Spleen (tissue), 11 donors: ENCODE data around the gene ITCH. TPM values are rescaled to one million over a fixed set of nuclear protein-coding genes. Genes with fewer than 3 reads are reported as not detected.
A peak's percentile ranks its signal among the peaks of the same experiment; 100 is the strongest.

Experiments
- DNase-seq: peaks from one replicate; pipeline ENCODE4 v3.0.0-alpha.2; 2020
- H3K27ac ChIP-seq, 8 donors: fragments of 200-600 bp; sonication (generic) in 7 of 8; 1 replicate in 4 of 8; 2 replicates in 4 of 8; pipeline versions ENCODE4 v1.5.0 to v1.8.0; 2016 to 2021; ENCODE audit warnings: inconsistent platforms in 4 of 8, mild to moderate bottlenecking in 4 of 8, moderate library complexity in 1 of 8
- H3K27me3 ChIP-seq, 7 donors: fragments of 200-600 bp; sonication (generic) in 6 of 7; replicated peaks in 1 of 7; 1 replicate in 4 of 7; 2 replicates in 3 of 7; pipeline versions ENCODE4 v1.5.0 to v1.8.0; 2016 to 2021; ENCODE audit warnings: inconsistent platforms in 3 of 7, mild to moderate bottlenecking in 1 of 7
- H3K36me3 ChIP-seq, 6 donors: fragments of 200-600 bp; sonication (generic) in 5 of 6; 1 replicate in 4 of 6; 2 replicates in 2 of 6; pipeline versions ENCODE4 v1.5.0 to v1.8.0; 2016 to 2021; ENCODE audit warnings: inconsistent platforms in 2 of 6
- H3K4me1 ChIP-seq, 6 donors: fragments of 200-600 bp; sonication (generic) in 5 of 6; 1 replicate in 3 of 6; 2 replicates in 3 of 6; pipeline versions ENCODE4 v1.5.0 to v1.8.0; 2016 to 2021; ENCODE audit warnings: inconsistent platforms in 3 of 6
- H3K4me3 ChIP-seq, 8 donors: fragments of 200-600 bp; sonication (generic) in 7 of 8; 1 replicate in 4 of 8; 2 replicates in 4 of 8; pipeline versions ENCODE4 v1.5.0 to v1.8.0; 2016 to 2021; ENCODE audit warnings: inconsistent platforms in 4 of 8, mild to moderate bottlenecking in 4 of 8, moderate library complexity in 2 of 8
- H3K9me3 ChIP-seq, 8 donors: fragments of 200-600 bp; sonication (generic) in 7 of 8; 1 replicate in 4 of 8; 2 replicates in 4 of 8; pipeline versions ENCODE4 v1.5.0 to v1.8.0; 2016 to 2021; ENCODE audit warnings: inconsistent platforms in 4 of 8
- POLR2A ChIP-seq, 3 donors: fragments of 450-650 bp; IDR thresholded peaks; one replicate each; pipeline ENCODE4 v1.5.1; 2017; ENCODE audit warnings: antibody characterized with exemption in 3 of 3, mild to moderate bottlenecking in 1 of 3
- POLR2AphosphoS5 ChIP-seq, 3 donors: sonication (generic); formaldehyde crosslinking; IDR thresholded peaks; one replicate each; pipeline ENCODE4 v1.5.1; 2017; ENCODE audit warnings: antibody characterized with exemption in 3 of 3
- WGBS, 5 donors: extraction: QIAGEN DNeasy Blood & Tissue Kit in 3 of 5; methylation state at CpG; one replicate each; pipeline versions ENCODE4 v1.1.5 to v1.1.7; 2013 to 2018; 5-methylcytosine and 5-hydroxymethylcytosine counted together
- intact Hi-C: fragments of 100-400 bp; cut with DNase I; formaldehyde crosslinking; loops from one replicate; pipeline ENCODE4 v1.15.0; 2023; ENCODE audit warnings: low total_unique reads
- polyA plus RNA-seq, 3 donors: library from polyadenylated mRNA; stranded (reverse); fragments of 200-250 nt; gene quantifications; one replicate each; pipeline ENCODE4 v1.2.1, GENCODE V29; 2013
- total RNA-seq, 7 donors: library from RNA; depleted of rRNA in 3 of 7; stranded (reverse); fragments of >200 nt in 3 of 7; fragmentation: NEBNext Ultra II Directional in 4 of 7; extraction: Animal tissue kit (Norgen Biotek cat#: 25700) in 4 of 7; gene quantifications; one replicate each; pipeline versions ENCODE4 v1.1.0 to v1.2.1, GENCODE V29; 2016 to 2021
- TF ChIP-seq, protein P1 (sequence below), 11 experiments: fragments of 200-600 bp in 7 of 11; fragments of 450-650 bp in 4 of 11; sonication (generic) in 4 of 11; IDR thresholded peaks in 8 of 11; conservative IDR thresholded peaks in 3 of 11; 1 replicate in 7 of 11; 2 replicates in 4 of 11; pipeline versions ENCODE4 v1.4.0 to v1.8.0; 2016 to 2021; ENCODE audit warnings: antibody characterized with exemption in 11 of 11, inconsistent platforms in 4 of 11, mild to moderate bottlenecking in 1 of 11
- donor health status: healthy with polysubstance abuse.
- donor health status: DM: no; HTN: no; CAD: no; lungs with moderate emphysema.
- donor health status: DM: no; HTN: no; CAD: no.
- donor health status: Bipolar disorder and iron deficiency.
- donor health status: healthy.
- donor health status: DM: no; HTN: no; CAD: no.
- donor health status: DM: yes; HTN: yes; CAD: no.

Gene ITCH
- total and polyA plus RNA-seq, 10 donors: 6.9 to 72.7 (median 61.6) TPM

GRCh38 chr20:34362502-34363061 lies 491 bp upstream of the ITCH start:
- TF ChIP-seq, protein P1, sequence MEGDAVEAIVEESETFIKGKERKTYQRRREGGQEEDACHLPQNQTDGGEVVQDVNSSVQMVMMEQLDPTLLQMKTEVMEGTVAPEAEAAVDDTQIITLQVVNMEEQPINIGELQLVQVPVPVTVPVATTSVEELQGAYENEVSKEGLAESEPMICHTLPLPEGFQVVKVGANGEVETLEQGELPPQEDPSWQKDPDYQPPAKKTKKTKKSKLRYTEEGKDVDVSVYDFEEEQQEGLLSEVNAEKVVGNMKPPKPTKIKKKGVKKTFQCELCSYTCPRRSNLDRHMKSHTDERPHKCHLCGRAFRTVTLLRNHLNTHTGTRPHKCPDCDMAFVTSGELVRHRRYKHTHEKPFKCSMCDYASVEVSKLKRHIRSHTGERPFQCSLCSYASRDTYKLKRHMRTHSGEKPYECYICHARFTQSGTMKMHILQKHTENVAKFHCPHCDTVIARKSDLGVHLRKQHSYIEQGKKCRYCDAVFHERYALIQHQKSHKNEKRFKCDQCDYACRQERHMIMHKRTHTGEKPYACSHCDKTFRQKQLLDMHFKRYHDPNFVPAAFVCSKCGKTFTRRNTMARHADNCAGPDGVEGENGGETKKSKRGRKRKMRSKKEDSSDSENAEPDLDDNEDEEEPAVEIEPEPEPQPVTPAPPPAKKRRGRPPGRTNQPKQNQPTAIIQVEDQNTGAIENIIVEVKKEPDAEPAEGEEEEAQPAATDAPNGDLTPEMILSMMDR (IDR thresholded peaks at IDR 0.05 in 8 of 11, conservative IDR thresholded peaks at IDR 0.05 in 3 of 11): no peak
- TF ChIP-seq POLR2A (IDR thresholded peaks at IDR 0.05) (no peak), POLR2AphosphoS5 (IDR thresholded peaks at IDR 0.05) (no peak)
- Histone ChIP-seq H3K27me3 (no peaks in the 10 kb centered on the region), H3K27ac (peak overlapping the region in 6 of 8 donors; percentile 94 to 98 (median 95)), H3K9me3 (no peaks in the 10 kb centered on the region), H3K36me3 (no peaks in the 10 kb centered on the region), H3K4me1 (peaks cover 32 to 49% (median 44%) of the 10 kb centered on the region in 6 donors), H3K4me3 (peak overlapping the region; percentile 45 to 97 (median 84))
- intact Hi-C loops: no loop called here
- WGBS, 5 donors: 70 to 79% (median 76%) methylated on average over 8 of the region's 8 CpGs
- peak; percentile 73 for DNase-seq

DNA sequence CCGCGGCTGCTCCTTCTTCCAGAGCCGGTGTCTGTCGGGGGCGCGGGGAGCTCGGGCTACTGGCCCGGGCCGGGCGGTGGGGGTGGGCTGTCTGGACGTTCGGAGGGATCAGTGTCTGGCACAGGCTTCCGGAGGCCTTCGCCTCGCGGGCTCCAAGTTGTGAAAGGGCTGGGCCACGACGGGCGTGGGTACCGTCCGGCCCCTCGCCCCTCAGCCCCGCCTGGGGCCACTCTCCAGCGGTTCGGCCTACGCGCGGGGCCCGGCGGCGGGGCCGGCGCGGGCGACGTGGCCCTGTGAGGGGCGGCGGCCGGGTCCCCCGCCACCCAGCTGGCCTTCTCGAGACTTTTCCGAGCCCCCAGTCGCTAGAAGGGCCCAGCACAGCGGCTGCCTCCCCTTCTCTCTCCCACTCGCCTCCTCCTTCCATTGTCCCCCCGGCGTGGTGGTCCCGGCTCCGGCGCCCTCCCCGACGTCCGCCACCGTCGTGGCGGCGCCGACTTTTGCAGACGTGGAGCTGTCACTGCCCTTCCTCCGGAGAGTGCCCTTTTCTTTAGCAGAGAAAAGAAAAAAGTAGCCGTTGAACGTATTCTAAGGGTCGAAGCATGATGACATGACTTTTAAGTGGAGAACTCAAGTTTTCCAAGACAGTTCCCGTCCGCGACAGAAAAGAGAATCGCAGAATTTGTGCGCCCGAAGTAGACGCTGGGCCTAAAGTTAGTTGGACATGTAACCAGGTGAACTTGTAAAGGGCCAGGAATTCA lies 571 bp downstream of the ITCH start:
- no peak for DNase-seq
- no peaks in the 10 kb centered on the region for H3K9me3 ChIP-seq
- TF ChIP-seq, protein P1 (IDR thresholded peaks at IDR 0.05 in 8 of 11, conservative IDR thresholded peaks at IDR 0.05 in 3 of 11): no peak
- TF ChIP-seq POLR2A (IDR thresholded peaks at IDR 0.05) (no peak), POLR2AphosphoS5 (IDR thresholded peaks at IDR 0.05) (no peak)
- intact Hi-C loops: no loop called here
- 1 to 3% (median 2%) methylated on average over 29 to 70 of the region's 70 CpGs for WGBS, 5 donors
- no peaks in the 10 kb centered on the region for H3K27me3 ChIP-seq
- peaks cover 0 to 2% (median 0%) of the 10 kb centered on the region in 6 donors for H3K36me3 ChIP-seq
- H3K4me1 ChIP-seq: peaks cover 32 to 60% (median 55%) of the 10 kb centered on the region in 6 donors
- H3K27ac ChIP-seq: peak overlapping the region; percentile 90 to 98 (median 95)
- H3K4me3 ChIP-seq: peak overlapping the region; percentile 45 to 97 (median 84)

DNA sequence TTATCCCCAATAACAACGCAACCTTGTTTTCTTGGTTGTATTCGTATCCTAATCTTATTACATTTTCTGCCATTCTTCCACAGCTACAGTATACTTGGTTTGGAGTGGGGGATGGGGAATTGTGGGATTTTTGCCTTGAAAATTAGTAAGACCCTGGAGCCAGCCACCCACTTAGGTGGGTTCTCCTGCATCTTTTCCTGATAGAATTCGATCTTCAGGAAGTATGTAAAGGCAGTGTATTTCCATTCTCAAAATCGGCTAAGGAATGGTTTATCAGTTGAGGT lies 1.1 kb downstream of the ITCH start:
- intact Hi-C loops: no loop called here
- peak overlapping the region; percentile 45 to 97 (median 84) for H3K4me3 ChIP-seq
- H3K27me3 ChIP-seq: no peaks in the 10 kb centered on the region
- peak overlapping the region; percentile 90 to 98 (median 95) for H3K27ac ChIP-seq
- no peaks in the 10 kb centered on the region for H3K9me3 ChIP-seq
- peaks cover 32 to 65% (median 60%) of the 10 kb centered on the region in 6 donors for H3K4me1 ChIP-seq
- no peak for DNase-seq
- peaks cover 0 to 8% (median under 1%) of the 10 kb centered on the region in 6 donors for H3K36me3 ChIP-seq
- TF ChIP-seq POLR2AphosphoS5 (IDR thresholded peaks at IDR 0.05) (no peak), POLR2A (IDR thresholded peaks at IDR 0.05) (no peak)
- TF ChIP-seq, protein P1 (IDR thresholded peaks at IDR 0.05 in 8 of 11, conservative IDR thresholded peaks at IDR 0.05 in 3 of 11): no peak
- WGBS, 5 donors: 55 to 69% (median 58%) methylated on average over 4 of the region's 4 CpGs

DNA sequence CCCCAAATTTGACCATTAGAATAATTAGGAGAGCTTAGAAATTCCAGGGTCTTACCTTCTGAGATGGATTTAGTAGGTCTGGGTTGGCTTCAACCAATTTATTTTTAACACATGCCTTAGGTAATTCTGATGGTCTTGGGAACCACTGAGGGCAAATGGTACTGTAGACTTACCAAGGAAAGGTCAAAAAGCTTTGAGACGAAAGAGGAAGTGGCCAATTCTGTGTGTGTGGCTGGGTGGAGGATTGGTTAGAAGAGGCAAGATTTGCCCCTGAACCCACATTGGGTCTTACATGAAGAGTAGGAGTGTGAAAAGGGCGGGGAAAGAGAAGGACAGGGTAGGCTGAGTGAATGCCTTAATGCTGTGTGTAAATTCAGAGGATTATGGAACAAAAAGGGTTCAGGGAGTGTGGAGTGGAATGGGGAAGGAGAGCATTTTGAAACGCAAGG lies 2.7 kb downstream of the ITCH start:
- Histone ChIP-seq H3K36me3 (peaks cover 3 to 24% (median 16%) of the 10 kb centered on the region in 6 donors), H3K27ac (peak overlapping the region in 7 of 8 donors; percentile 7 to 98 (median 63)), H3K9me3 (no peaks in the 10 kb centered on the region), H3K27me3 (no peaks in the 10 kb centered on the region), H3K4me3 (peak overlapping the region in 1 of 8 donors; percentile 41), H3K4me1 (peaks cover 32 to 72% (median 63%) of the 10 kb centered on the region in 6 donors)
- no peak for DNase-seq
- intact Hi-C loops: no loop called here
- WGBS, 5 donors: 21 to 32% (median 26%) methylated on average over 3 of the region's 3 CpGs
- TF ChIP-seq, protein P1 (IDR thresholded peaks at IDR 0.05 in 8 of 11, conservative IDR thresholded peaks at IDR 0.05 in 3 of 11): no peak
- peak in 1 of 3 donors; percentile 49 for TF ChIP-seq POLR2AphosphoS5 (IDR thresholded peaks at IDR 0.05)
